ENCODE results near the gene OMG. TPM values are rescaled to one million over a fixed set of nuclear protein-coding genes. Genes with fewer than 3 reads are reported as not detected.
"Not testable (repeated sequence)": the region's sequence is repeated elsewhere in the genome, so short reads cannot be mapped to it uniquely, and the experiment has no call there.

The OMG gene
- total RNA-seq, 1 experiment from 2014 or later: not detected

- DNase-seq (ENCODE audit: low spot score): not testable (repeated sequence)
Observed at GRCh38 chr17:31262923-31263322, 34.1 kb downstream of the OMG start.

DNA sequence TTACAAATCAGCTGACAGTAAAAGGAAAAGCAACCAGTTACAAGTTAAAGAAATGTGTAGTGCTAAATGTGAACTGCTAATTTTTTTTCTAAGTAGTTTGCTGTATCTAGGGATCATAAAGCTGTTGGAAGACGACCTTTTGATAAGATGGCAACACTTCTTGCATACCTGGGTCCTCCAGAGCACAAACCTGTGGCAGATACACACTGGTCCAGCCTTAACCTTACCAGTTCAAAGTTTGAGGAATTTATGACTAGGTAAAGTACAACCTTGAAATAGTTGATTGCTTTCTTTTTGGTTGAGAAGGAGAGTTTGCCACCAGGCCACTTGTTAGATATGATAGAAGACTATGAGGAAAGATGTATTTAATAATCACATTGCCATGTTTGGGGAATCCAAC is 35.4 kb downstream of the OMG start:
- no peak for DNase-seq (ENCODE audit: low spot score)

- no peak for DNase-seq (ENCODE audit: low spot score)
Observed at GRCh38 chr17:31260151-31260550, 36.9 kb downstream of the OMG start.

GRCh38 chr17:31256936-31257335 is 40.1 kb downstream of the OMG start:
- no peak for DNase-seq (ENCODE audit: low spot score)

DNA sequence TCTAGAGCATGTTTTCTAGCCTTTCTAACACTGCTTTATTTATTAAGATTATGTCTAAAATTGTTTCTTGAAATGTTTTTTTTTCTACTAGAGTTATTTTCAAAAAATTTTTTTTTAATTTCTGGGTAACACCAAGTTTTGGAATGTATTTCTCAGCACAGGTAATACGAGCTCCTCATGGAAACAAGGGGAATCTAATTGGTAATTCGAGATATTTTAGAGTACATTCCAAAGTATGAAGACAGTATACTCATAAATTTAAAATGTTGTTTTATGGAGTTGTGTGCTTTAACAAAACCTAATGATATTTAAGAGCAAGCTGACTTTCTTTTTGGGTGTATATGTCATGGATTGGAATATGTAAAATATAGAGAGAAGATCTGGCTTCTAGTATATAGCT is 42.4 kb downstream of the OMG start:
- no peak for DNase-seq (ENCODE audit: low spot score)

GRCh38 chr17:31252741-31253140 is 44.3 kb downstream of the OMG start:
- no peak for DNase-seq (ENCODE audit: low spot score)

- DNase-seq (ENCODE audit: low spot score): no peak
Observed at GRCh38 chr17:31251970-31252328, 45.1 kb downstream of the OMG start.

- DNase-seq (ENCODE audit: low spot score): no peak
Observed at GRCh38 chr17:31251105-31251969, 45.7 kb downstream of the OMG start.

DNA sequence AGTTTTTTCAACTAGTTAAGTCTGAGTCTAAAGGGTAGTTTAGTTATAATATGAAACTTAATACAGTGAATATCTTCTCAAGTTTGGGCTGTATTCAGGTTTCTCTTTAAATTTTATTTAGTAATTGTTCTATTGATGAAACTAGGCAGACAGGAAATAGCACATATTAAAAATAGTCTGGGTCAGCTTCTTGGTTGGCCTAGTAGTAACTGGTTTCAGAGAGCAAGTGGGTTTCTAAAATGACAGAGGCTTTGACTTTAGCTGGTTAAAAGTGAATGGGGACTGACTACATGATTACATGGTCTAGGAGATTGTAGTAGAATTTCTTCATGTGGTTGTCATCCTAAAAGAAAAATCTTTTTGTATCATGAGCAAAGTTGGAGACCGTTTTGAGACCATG is 46.8 kb downstream of the OMG start:
- DNase-seq (ENCODE audit: low spot score): no peak

GRCh38 chr17:31249835-31250141 is 47.3 kb downstream of the OMG start:
- no peak for DNase-seq (ENCODE audit: low spot score)

DNA sequence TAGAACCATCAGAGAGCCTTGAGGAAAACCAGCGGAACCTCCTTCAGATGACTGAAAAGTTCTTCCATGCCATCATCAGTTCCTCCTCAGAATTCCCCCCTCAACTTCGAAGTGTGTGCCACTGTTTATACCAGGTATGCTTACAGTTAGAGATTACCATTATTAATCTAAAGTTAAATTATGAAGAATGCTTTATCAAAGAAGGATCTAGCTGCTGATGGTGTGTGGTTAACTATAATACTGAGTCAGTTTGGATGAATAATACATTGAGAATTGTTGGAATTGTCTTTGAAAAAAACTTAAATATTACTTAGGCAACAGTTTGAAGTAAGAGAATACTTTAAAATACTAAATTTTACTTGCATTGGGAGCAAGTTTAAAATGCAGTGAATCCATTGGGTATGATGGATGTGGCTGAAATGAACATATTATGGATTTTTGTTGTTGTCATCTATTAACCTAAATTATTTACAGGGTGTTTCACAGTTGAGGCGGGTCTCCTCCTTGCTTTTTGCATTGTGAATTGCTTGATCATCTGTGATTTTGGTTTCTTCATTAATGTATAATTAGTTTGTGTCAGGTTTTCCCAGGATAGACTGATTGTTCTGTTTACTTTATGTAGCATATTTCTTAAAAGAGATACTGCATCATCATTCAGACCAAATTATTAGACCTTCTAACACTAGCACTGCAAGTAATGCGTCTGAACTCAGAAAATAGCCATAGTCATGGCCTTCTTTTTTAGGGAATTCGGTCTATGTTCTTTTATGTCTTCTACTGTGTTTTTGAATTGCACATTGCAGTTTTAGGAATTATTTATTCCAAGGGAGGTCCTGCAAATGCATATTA is 47.8 kb downstream of the OMG start:
- no peak for DNase-seq (ENCODE audit: low spot score)

Other genes with a start within 250 kb of the OMG start
- 26.8 and 41.0 TPM in 2 replicates for gene NF1, start 202.3 kb downstream of the OMG start, total RNA-seq (2014; rRNA removed; shearing (Covaris generic))
- gene EVI2B, start 16.8 kb upstream of the OMG start, total RNA-seq (2014; rRNA removed; shearing (Covaris generic)): not detected in 2 replicates
- gene EVI2A, start 24.4 kb upstream of the OMG start, total RNA-seq (2014; rRNA removed; shearing (Covaris generic)): not detected in 2 replicates
- gene RAB11FIP4, start 94.4 kb upstream of the OMG start, total RNA-seq (2014; rRNA removed; shearing (Covaris generic)): 58.3 and 59.5 TPM in 2 replicates

All from HT-29 (cell line).